Neutrophil (primary cell): Measurements from ENCODE around the gene CDKN2AIP.
A peak's percentile ranks its signal among the peaks of the same experiment; 100 is the strongest.

ENCODE experiments used
- H3K27ac ChIP-seq: fragments of 200-600 bp; sonication (generic); 2 replicates; pipeline ENCODE4 v1.5.1; 2016; ENCODE audit warnings: mild to moderate bottlenecking, moderate library complexity
- H3K27me3 ChIP-seq: fragments of 200-600 bp; sonication (generic); 2 replicates; pipeline ENCODE4 v1.6.0; 2016; ENCODE audit warnings: mild to moderate bottlenecking
- H3K36me3 ChIP-seq: fragments of 200-600 bp; sonication (generic); 2 replicates; pipeline ENCODE4 v1.5.1; 2017
- H3K4me1 ChIP-seq, 2 experiments: fragments of 200-600 bp in 1 of 2; sonication (generic) in 1 of 2; 1 replicate in 1 of 2; 2 replicates in 1 of 2; pipeline versions ENCODE4 v1.5.1 to v1.6.1; 2013 to 2016; ENCODE audit warnings: low read depth in 1 of 2, low read length in 1 of 2, mild to moderate bottlenecking in 1 of 2, moderate library complexity in 1 of 2; ENCODE audit not compliant: control insufficient read depth in 1 of 2, insufficient read depth in 1 of 2
- H3K4me3 ChIP-seq, 2 experiments: fragments of 200-600 bp in 1 of 2; sonication (generic) in 1 of 2; 1 replicate in 1 of 2; 2 replicates in 1 of 2; pipeline ENCODE4 v1.5.1; 2013 to 2016; ENCODE audit warnings: low read depth in 1 of 2, low read length in 1 of 2, mild to moderate bottlenecking in 1 of 2, moderate library complexity in 1 of 2
- H3K9me3 ChIP-seq: fragments of 200-600 bp; sonication (generic); 2 replicates; pipeline ENCODE4 v1.5.1; 2016
- TF ChIP-seq, protein P1 (sequence below): fragments of 200-600 bp; sonication (generic); IDR thresholded peaks from 2 replicates; pipeline ENCODE4 v1.5.1; 2016; ENCODE audit warnings: antibody characterized with exemption

Gene CDKN2AIP

GRCh38 chr4:183443655-183444213 is 702 bp upstream of the CDKN2AIP start:
- H3K27ac ChIP-seq: peak overlapping the region; percentile 87
- peaks cover 22% of the 10 kb centered on the region for H3K36me3 ChIP-seq
- TF ChIP-seq, protein P1, sequence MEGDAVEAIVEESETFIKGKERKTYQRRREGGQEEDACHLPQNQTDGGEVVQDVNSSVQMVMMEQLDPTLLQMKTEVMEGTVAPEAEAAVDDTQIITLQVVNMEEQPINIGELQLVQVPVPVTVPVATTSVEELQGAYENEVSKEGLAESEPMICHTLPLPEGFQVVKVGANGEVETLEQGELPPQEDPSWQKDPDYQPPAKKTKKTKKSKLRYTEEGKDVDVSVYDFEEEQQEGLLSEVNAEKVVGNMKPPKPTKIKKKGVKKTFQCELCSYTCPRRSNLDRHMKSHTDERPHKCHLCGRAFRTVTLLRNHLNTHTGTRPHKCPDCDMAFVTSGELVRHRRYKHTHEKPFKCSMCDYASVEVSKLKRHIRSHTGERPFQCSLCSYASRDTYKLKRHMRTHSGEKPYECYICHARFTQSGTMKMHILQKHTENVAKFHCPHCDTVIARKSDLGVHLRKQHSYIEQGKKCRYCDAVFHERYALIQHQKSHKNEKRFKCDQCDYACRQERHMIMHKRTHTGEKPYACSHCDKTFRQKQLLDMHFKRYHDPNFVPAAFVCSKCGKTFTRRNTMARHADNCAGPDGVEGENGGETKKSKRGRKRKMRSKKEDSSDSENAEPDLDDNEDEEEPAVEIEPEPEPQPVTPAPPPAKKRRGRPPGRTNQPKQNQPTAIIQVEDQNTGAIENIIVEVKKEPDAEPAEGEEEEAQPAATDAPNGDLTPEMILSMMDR: no peak
- H3K9me3 ChIP-seq: no peaks in the 10 kb centered on the region
- peak overlapping the region; percentile 81 to 93 for H3K4me3 ChIP-seq
- peaks cover 34 to 35% of the 10 kb centered on the region in 2 experiments for H3K4me1 ChIP-seq
- no peaks in the 10 kb centered on the region for H3K27me3 ChIP-seq

GRCh38 chr4:183445097-183445428 is 627 bp downstream of the CDKN2AIP start:
- H3K9me3 ChIP-seq: no peaks in the 10 kb centered on the region
- H3K4me1 ChIP-seq: peaks cover 34 to 35% of the 10 kb centered on the region in 2 experiments
- peaks cover 29% of the 10 kb centered on the region for H3K36me3 ChIP-seq
- peak overlapping the region; percentile 87 for H3K27ac ChIP-seq
- H3K4me3 ChIP-seq: peak overlapping the region; percentile 81 to 93
- H3K27me3 ChIP-seq: no peaks in the 10 kb centered on the region
- TF ChIP-seq, protein P1: no peak

- Histone ChIP-seq H3K36me3 (peaks cover 38% of the 10 kb centered on the region), H3K4me3 (no peak overlapping the region), H3K27me3 (no peaks in the 10 kb centered on the region), H3K9me3 (no peaks in the 10 kb centered on the region), H3K27ac (no peak overlapping the region), H3K4me1 (peaks cover 34 to 35% of the 10 kb centered on the region in 2 experiments)
- TF ChIP-seq, protein P1: no peak
Observed at GRCh38 chr4:183447646-183448045, 3.2 kb downstream of the CDKN2AIP start.

- Histone ChIP-seq H3K27ac (no peak overlapping the region), H3K9me3 (no peaks in the 10 kb centered on the region), H3K4me3 (no peak overlapping the region), H3K4me1 (peaks cover 32% of the 10 kb centered on the region in 2 experiments), H3K27me3 (no peaks in the 10 kb centered on the region), H3K36me3 (peaks cover 43% of the 10 kb centered on the region)
- TF ChIP-seq, protein P1: no peak
Observed at GRCh38 chr4:183448436-183448835, 4.0 kb downstream of the CDKN2AIP start.

GRCh38 chr4:183449193-183449882 is 4.9 kb downstream of the CDKN2AIP start:
- TF ChIP-seq, protein P1: no peak
- H3K4me1 ChIP-seq: peaks cover 26% of the 10 kb centered on the region in 2 experiments
- no peak overlapping the region for H3K4me3 ChIP-seq
- peaks cover 48% of the 10 kb centered on the region for H3K36me3 ChIP-seq
- no peaks in the 10 kb centered on the region for H3K27me3 ChIP-seq
- H3K9me3 ChIP-seq: no peaks in the 10 kb centered on the region
- H3K27ac ChIP-seq: no peak overlapping the region
